WI38 (cell line): ENCODE measurements around the gene PYROXD2.

Experiments used
- H3K4me3 ChIP-seq: 2 replicates; pipeline ENCODE4 v1.5.1; 2011; ENCODE audit warnings: low read depth, mild to moderate bottlenecking, control low read depth, low read length
- CTCF ChIP-seq: IDR thresholded peaks from 2 replicates; pipeline ENCODE4 v1.5.1; 2012; ENCODE audit warnings: low read depth, mild to moderate bottlenecking, control low read depth, low read length

PYROXD2 gene

GRCh38 chr10:98363220-98363619 lies 51.8 kb downstream of the PYROXD2 start:
- H3K4me3 ChIP-seq: no peak overlapping the region
- no peak for TF ChIP-seq CTCF

- H3K4me3 ChIP-seq: peak overlapping the region; percentile 43
- no peak for TF ChIP-seq CTCF
Measured at GRCh38 chr10:98361131-98362025, 53.6 kb downstream of the PYROXD2 start.

- H3K4me3 ChIP-seq: no peak overlapping the region
- TF ChIP-seq CTCF: no peak
Measured at GRCh38 chr10:98357194-98357822, 57.7 kb downstream of the PYROXD2 start.

- H3K4me3 ChIP-seq: no peak overlapping the region
- no peak for TF ChIP-seq CTCF
Measured at GRCh38 chr10:98354491-98354890, 60.5 kb downstream of the PYROXD2 start.

GRCh38 chr10:98353170-98353569 lies 61.8 kb downstream of the PYROXD2 start:
- no peak overlapping the region for H3K4me3 ChIP-seq
- TF ChIP-seq CTCF: no peak

GRCh38 chr10:98351831-98352402 lies 63.1 kb downstream of the PYROXD2 start:
- no peak overlapping the region for H3K4me3 ChIP-seq
- no peak for TF ChIP-seq CTCF

- TF ChIP-seq CTCF: no peak
- H3K4me3 ChIP-seq: no peak overlapping the region
Measured at GRCh38 chr10:98349508-98349922, 65.5 kb downstream of the PYROXD2 start.
